Transverse colon (tissue), 4 donors: Measurements from ENCODE around the gene PAGR1. TPM values are rescaled to one million over a fixed set of nuclear protein-coding genes. Genes with fewer than 3 reads are reported as not detected.

ENCODE experiments used
- DNase-seq: peaks from one replicate; pipeline ENCODE4 v3.0.0-alpha.2; 2019
- H3K27ac ChIP-seq, 4 donors: fragments of 200-600 bp; sonication (generic); 2 replicates each; pipeline ENCODE4 v1.5.1; 2016 to 2018; ENCODE audit warnings: inconsistent platforms in 4 of 4
- H3K27me3 ChIP-seq: fragments of 200-600 bp; sonication (generic); 2 replicates; pipeline ENCODE4 v1.5.1; 2017; ENCODE audit warnings: inconsistent platforms
- H3K36me3 ChIP-seq, 4 donors: fragments of 200-600 bp; sonication (generic); 2 replicates each; pipeline ENCODE4 v1.5.1; 2017 to 2019; ENCODE audit warnings: inconsistent platforms in 4 of 4
- H3K4me1 ChIP-seq, 4 donors: fragments of 200-600 bp; sonication (generic); 2 replicates each; pipeline ENCODE4 v1.5.1; 2017 to 2020; ENCODE audit warnings: inconsistent platforms in 4 of 4
- H3K4me3 ChIP-seq, 4 donors: fragments of 200-600 bp; sonication (generic); 1 replicate in 1 of 4; 2 replicates in 3 of 4; pipeline versions ENCODE4 v1.5.1 to v1.6.1; 2017 to 2019; ENCODE audit warnings: inconsistent platforms in 4 of 4
- H3K9me3 ChIP-seq, 2 donors: fragments of 200-600 bp; sonication (generic); 2 replicates each; pipeline ENCODE4 v1.5.1; 2017 to 2019; ENCODE audit warnings: inconsistent platforms in 2 of 2
- EP300 ChIP-seq: sonication (generic); formaldehyde crosslinking; IDR thresholded peaks from one replicate; pipeline ENCODE4 v1.6.1; 2017; ENCODE audit warnings: antibody characterized with exemption, low read depth
- POLR2A ChIP-seq: fragments of 450-650 bp; IDR thresholded peaks from one replicate; pipeline ENCODE4 v1.6.1; 2016; ENCODE audit warnings: antibody characterized with exemption, mild to moderate bottlenecking, moderate library complexity
- POLR2AphosphoS5 ChIP-seq, 3 donors: sonication (generic); formaldehyde crosslinking; IDR thresholded peaks; one replicate each; pipeline ENCODE4 v1.6.1; 2016; ENCODE audit warnings: antibody characterized with exemption in 3 of 3
- WGBS, 2 donors: methylation state at CpG; one replicate each; pipeline ENCODE4 v1.1.5; 2018; ENCODE audit warnings: low coverage in 1 of 2; 5-methylcytosine and 5-hydroxymethylcytosine counted together
- in situ Hi-C, 4 donors: fragments of 200-750 bp; cut with MboI; loops; one replicate each; pipeline versions ENCODE4 v1.15.0 to v1.15.1; 2017; ENCODE audit warnings: low sequenced_read_pairs in 3 of 4, low pct_ligation_motif_present in 1 of 4, low pct_unique_long_range_greater_than_20kb in 1 of 4
- intact Hi-C: fragments of 100-400 bp; cut with DNase I; formaldehyde crosslinking; loops from one replicate; pipeline ENCODE4 v1.15.1; 2023; ENCODE audit warnings: low total_unique reads
- total RNA-seq, 4 donors: library from RNA; depleted of rRNA; stranded (reverse); fragments of >200 nt; gene quantifications; one replicate each; pipeline ENCODE4 v1.1.0, GENCODE V29; 2016
- TF ChIP-seq, protein P1 (sequence below), 5 experiments: fragments of 200-600 bp in 3 of 5; fragments of 450-650 bp in 2 of 5; sonication (generic) in 3 of 5; IDR thresholded peaks; 1 replicate in 2 of 5; 2 replicates in 3 of 5; pipeline ENCODE4 v1.5.1; 2016 to 2017; ENCODE audit warnings: antibody characterized with exemption in 5 of 5, inconsistent platforms in 3 of 5, mild to moderate bottlenecking in 2 of 5, moderate library complexity in 1 of 5

PAGR1 gene
- total RNA-seq, 4 donors from 2014 or later = 28.8 to 47.5 (median 32.3) TPM

DNA sequence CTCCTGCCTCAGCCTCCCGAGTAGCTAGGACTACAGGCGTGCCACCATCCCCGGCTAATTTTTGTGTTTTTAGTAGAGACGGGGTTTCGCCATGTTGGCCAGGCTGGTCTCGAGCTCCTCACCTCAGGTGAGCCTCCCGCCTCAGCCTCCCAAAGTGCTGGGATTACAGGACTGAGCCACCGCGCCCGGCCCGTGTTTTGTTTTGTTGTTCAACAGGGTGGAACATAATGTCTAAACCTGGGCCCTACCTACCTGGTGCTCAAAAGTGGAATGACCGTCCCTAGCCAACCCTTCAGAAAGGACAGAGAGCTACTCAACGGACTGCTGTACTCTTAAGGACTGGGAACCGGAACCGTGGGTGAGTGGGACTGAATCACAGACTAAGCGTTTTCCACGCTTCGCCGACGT lies 26.2 kb upstream of the PAGR1 start:
- intact Hi-C loops (loop anchor here (1.0 kb wide), 1 partner anchor 27 kb away; the partner anchor contains the start of gene PAGR1), in situ Hi-C loops (no loop called here)
- peaks cover 11 to 29% (median 21%) of the 10 kb centered on the region in 4 donors for H3K4me1 ChIP-seq
- H3K9me3 ChIP-seq = no peaks in the 10 kb centered on the region
- no peak for TF ChIP-seq EP300
- TF ChIP-seq, protein P1, sequence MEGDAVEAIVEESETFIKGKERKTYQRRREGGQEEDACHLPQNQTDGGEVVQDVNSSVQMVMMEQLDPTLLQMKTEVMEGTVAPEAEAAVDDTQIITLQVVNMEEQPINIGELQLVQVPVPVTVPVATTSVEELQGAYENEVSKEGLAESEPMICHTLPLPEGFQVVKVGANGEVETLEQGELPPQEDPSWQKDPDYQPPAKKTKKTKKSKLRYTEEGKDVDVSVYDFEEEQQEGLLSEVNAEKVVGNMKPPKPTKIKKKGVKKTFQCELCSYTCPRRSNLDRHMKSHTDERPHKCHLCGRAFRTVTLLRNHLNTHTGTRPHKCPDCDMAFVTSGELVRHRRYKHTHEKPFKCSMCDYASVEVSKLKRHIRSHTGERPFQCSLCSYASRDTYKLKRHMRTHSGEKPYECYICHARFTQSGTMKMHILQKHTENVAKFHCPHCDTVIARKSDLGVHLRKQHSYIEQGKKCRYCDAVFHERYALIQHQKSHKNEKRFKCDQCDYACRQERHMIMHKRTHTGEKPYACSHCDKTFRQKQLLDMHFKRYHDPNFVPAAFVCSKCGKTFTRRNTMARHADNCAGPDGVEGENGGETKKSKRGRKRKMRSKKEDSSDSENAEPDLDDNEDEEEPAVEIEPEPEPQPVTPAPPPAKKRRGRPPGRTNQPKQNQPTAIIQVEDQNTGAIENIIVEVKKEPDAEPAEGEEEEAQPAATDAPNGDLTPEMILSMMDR (IDR thresholded peaks at IDR 0.05) = no peak
- no peak for TF ChIP-seq POLR2A
- TF ChIP-seq POLR2AphosphoS5 (IDR thresholded peaks at IDR 0.05) = no peak
- WGBS, 2 donors = 71 to 98% methylated on average over 11 to 20 of the region's 20 CpGs
- H3K27me3 ChIP-seq = no peaks in the 10 kb centered on the region
- no peaks in the 10 kb centered on the region for H3K36me3 ChIP-seq
- peak; percentile 15 for DNase-seq
- peak overlapping the region; percentile 90 to 95 (median 92) for H3K27ac ChIP-seq
- peak overlapping the region; percentile 33 to 92 (median 54) for H3K4me3 ChIP-seq

DNA sequence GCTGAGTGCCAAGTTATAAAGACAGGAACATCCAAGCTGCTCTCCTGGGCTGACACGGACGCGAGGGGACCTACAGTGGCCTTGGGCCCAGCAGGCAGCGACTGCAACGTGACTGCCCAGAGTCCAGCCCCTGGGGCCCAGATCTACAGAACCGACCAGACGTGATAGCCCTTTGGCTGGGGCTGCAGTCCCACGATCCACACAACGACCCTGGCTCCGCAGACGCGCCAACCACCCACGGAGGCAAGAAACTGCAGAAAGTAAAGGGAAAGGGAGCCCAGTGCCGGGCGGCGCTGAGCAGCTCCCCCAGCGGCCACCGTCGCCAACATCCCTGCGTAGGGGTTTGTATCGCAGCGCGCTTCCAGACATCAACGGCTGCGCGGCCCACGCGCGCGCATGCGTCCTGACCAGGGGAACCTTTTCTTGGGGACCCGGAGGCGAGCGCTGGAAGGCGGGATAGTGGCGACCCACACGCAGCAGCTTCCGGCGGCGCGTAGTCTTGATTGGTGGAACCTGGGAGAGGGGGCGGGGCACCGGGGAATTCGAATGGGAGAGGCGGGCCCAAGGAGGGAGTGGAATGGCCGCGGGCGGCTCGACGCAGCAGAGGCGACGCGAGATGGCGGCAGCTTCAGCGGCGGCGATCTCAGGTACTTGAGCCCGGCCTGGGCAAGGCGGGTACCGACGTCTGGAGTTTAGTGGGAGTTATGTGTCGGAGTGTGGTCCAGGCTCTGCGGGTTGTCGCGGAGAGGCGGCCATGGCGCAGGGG lies 25.6 kb upstream of the PAGR1 start, which contains the start of gene KIF22:
Gene KIF22, plus strand, starts transcription at position 569 of the 766 bp plus-strand sequence. Its CDS starts 9 bp downstream, at position 578.
- H3K36me3 ChIP-seq = no peaks in the 10 kb centered on the region
- H3K27me3 ChIP-seq = no peaks in the 10 kb centered on the region
- H3K4me1 ChIP-seq = peaks cover 11 to 27% (median 20%) of the 10 kb centered on the region in 4 donors
- peak; percentile 100 for DNase-seq
- H3K4me3 ChIP-seq = peak within 1 kb of the TSS; percentile 67 to 92 (median 80)
- H3K9me3 ChIP-seq = no peaks in the 10 kb centered on the region
- 0% methylated on average over 56 of the region's 67 CpGs; no CpG with 5 or more reads in 1 of the 2 donors for WGBS, 2 donors
- TF ChIP-seq POLR2A (peak; percentile 77), EP300 (no peak), POLR2AphosphoS5 (IDR thresholded peaks at IDR 0.05) (peak; percentile 73 to 76 (median 75))
- TF ChIP-seq, protein P1 (IDR thresholded peaks at IDR 0.05) = peak; percentile 67 to 94 (median 78)
- in situ Hi-C loops (no loop called here), intact Hi-C loops (loop anchor here (1.0 kb wide), 1 partner anchor 26 kb away; the partner anchor contains the start of gene PAGR1)
- peak within 1 kb of the TSS; percentile 90 to 95 (median 92) for H3K27ac ChIP-seq

DNA sequence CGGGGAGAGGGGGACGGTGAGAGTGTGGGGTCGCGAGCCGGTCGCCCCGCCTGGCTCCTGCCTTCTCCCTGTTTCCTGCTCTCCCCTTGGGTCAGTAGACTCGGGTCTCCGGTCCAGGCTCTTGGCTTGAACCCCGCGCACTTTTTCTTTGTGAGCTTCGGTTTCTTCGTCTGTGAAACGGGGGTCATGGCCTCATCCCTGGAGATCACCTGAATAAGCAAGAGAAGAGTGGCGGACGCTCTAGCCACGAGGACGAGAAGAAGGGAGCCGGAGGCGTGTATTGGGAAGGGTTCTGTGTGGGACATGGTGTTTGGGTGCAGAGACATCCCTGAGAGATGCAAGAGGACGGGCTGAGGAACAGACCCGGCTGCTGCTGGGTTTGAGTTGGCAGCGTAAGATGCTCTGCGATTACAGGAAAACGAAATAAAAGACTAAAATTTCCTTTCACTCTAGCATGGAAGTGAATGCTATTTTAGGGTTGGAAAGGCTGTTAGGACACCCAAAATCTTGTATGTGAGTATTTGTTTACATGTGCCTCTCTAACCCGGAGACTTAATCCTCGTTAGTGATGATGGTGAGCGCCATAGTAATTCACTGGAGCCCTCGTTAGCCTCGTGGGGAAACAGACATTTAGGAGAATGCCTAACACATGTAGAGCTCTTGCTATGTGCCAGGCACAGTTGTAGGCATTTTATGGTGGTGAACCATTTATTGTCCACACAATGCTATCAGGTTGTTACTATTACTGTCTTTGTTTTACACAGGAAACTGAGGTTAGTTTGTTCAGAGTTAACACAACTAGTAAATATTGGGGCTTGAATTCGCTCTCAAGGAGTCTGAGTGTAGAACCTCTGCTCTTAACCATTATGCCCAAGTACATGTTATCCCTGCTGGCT lies 24.8 kb upstream of the PAGR1 start:
- H3K9me3 ChIP-seq = no peaks in the 10 kb centered on the region
- no peak for TF ChIP-seq POLR2A
- TF ChIP-seq, protein P1 (IDR thresholded peaks at IDR 0.05) = no peak
- TF ChIP-seq POLR2AphosphoS5 (IDR thresholded peaks at IDR 0.05) = no peak
- TF ChIP-seq EP300 = no peak
- DNase-seq = peak; percentile 27
- intact Hi-C loops (loop anchor here (1.0 kb wide), 1 partner anchor 25 kb away; the partner anchor contains the start of gene PAGR1), in situ Hi-C loops (no loop called here)
- H3K4me1 ChIP-seq = peaks cover 11 to 27% (median 19%) of the 10 kb centered on the region in 4 donors
- no peaks in the 10 kb centered on the region for H3K36me3 ChIP-seq
- peak overlapping the region; percentile 67 to 92 (median 80) for H3K4me3 ChIP-seq
- 0 to 1% methylated on average over 11 to 31 of the region's 31 CpGs for WGBS, 2 donors
- H3K27me3 ChIP-seq = no peaks in the 10 kb centered on the region
- peak overlapping the region; percentile 79 to 95 (median 92) for H3K27ac ChIP-seq
